Memory B cell (primary cell): ENCODE data around the gene GPC6.
"Not testable (repeated sequence)": the region's sequence is repeated elsewhere in the genome, so short reads cannot be mapped to it uniquely, and the experiment has no call there.

ENCODE experiments used
- ATAC-seq: fragments of 150-1000 bp; cut with Tn5 transposase; 2 replicates; pipeline ENCODE4 v1.10.0; 2021; ENCODE audit warnings: low read depth, mild to moderate bottlenecking, moderate library complexity
- DNase-seq, 2 donors: peaks; one replicate each; pipeline ENCODE4 v3.0.0; 2022; ENCODE audit warnings: low spot score in 2 of 2
- H3K27ac Mint-ChIP-seq: one replicate; pipeline ENCODE4 v1.8.0; 2022; ENCODE audit warnings: mild to moderate bottlenecking, moderate library complexity, mixed read lengths
- H3K27me3 Mint-ChIP-seq: one replicate; pipeline ENCODE4 v1.8.0; 2022; ENCODE audit warnings: mixed read lengths
- H3K36me3 Mint-ChIP-seq: one replicate; pipeline ENCODE4 v1.8.0; 2022; ENCODE audit warnings: mild to moderate bottlenecking, mixed read lengths
- H3K4me1 Mint-ChIP-seq: one replicate; pipeline ENCODE4 v1.8.0; 2022; ENCODE audit warnings: mixed read lengths
- H3K4me3 Mint-ChIP-seq: one replicate; pipeline ENCODE4 v1.8.0; 2022; ENCODE audit warnings: mild to moderate bottlenecking, moderate library complexity, mixed read lengths
- H3K9me3 Mint-ChIP-seq: one replicate; pipeline ENCODE4 v1.8.0; 2022; ENCODE audit warnings: mixed read lengths

The GPC6 gene

GRCh38 chr13:94198681-94199080 lies 972.1 kb downstream of the GPC6 start:
- H3K27ac Mint-ChIP-seq = no peak overlapping the region
- H3K27me3 Mint-ChIP-seq = no peaks in the 10 kb centered on the region
- no peak for DNase-seq
- ATAC-seq = no peak
- H3K36me3 Mint-ChIP-seq = no peaks in the 10 kb centered on the region
- no peaks in the 10 kb centered on the region for H3K9me3 Mint-ChIP-seq
- H3K4me1 Mint-ChIP-seq = no peaks in the 10 kb centered on the region
- no peak overlapping the region for H3K4me3 Mint-ChIP-seq

- Mint-ChIP-seq H3K4me3 (no peak overlapping the region), H3K27ac (no peak overlapping the region), H3K36me3 (no peaks in the 10 kb centered on the region), H3K27me3 (no peaks in the 10 kb centered on the region), H3K4me1 (no peaks in the 10 kb centered on the region), H3K9me3 (no peaks in the 10 kb centered on the region)
- DNase-seq (no peak), ATAC-seq (no peak)
Measured at GRCh38 chr13:94199135-94199534, 972.5 kb downstream of the GPC6 start.

GRCh38 chr13:94201022-94201421 lies 974.4 kb downstream of the GPC6 start:
- ATAC-seq = no peak
- no peaks in the 10 kb centered on the region for H3K36me3 Mint-ChIP-seq

GRCh38 chr13:94204163-94204562 lies 977.6 kb downstream of the GPC6 start:
- no peaks in the 10 kb centered on the region for H3K27me3 Mint-ChIP-seq

More at GRCh38 chr13:94201022-94201421, 974.4 kb downstream of the GPC6 start:
- no peaks in the 10 kb centered on the region for H3K4me1 Mint-ChIP-seq
- H3K27ac Mint-ChIP-seq = no peak overlapping the region
- DNase-seq = no peak
- H3K27me3 Mint-ChIP-seq = no peaks in the 10 kb centered on the region
- no peak overlapping the region for H3K4me3 Mint-ChIP-seq
- H3K9me3 Mint-ChIP-seq = no peaks in the 10 kb centered on the region

DNA sequence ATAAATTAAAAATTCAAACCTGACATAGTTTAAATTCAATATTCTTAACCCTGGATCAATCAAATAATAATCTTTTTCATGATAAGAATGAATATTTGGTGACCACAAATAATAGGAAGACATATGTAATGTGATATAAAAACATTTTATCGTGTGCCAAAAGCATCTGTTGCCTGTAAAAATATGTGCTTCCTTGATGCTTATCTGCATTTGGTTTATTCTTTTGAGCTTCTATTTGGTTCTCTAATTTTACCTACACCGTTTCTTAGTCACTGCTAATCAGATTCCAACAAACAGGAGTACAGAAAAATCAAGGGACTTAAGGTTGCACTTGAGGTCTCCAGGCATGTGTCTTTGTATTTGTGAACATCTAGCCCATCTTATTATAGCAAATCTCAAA lies 978.3 kb downstream of the GPC6 start:
- no peak overlapping the region for H3K4me3 Mint-ChIP-seq
- no peak for ATAC-seq
- H3K36me3 Mint-ChIP-seq = no peaks in the 10 kb centered on the region

More at GRCh38 chr13:94204163-94204562, 977.6 kb downstream of the GPC6 start:
- ATAC-seq (no peak), DNase-seq (no peak)
- Mint-ChIP-seq H3K36me3 (no peaks in the 10 kb centered on the region), H3K4me1 (no peaks in the 10 kb centered on the region), H3K9me3 (no peaks in the 10 kb centered on the region), H3K27ac (no peak overlapping the region), H3K4me3 (no peak overlapping the region)

GRCh38 chr13:94205896-94206295 lies 979.3 kb downstream of the GPC6 start:
- DNase-seq (no peak), ATAC-seq (no peak)
- no peak overlapping the region for H3K4me3 Mint-ChIP-seq
- no peaks in the 10 kb centered on the region for H3K4me1 Mint-ChIP-seq
- H3K27ac Mint-ChIP-seq = no peak overlapping the region
- H3K9me3 Mint-ChIP-seq = no peaks in the 10 kb centered on the region
- no peaks in the 10 kb centered on the region for H3K27me3 Mint-ChIP-seq
- H3K36me3 Mint-ChIP-seq = no peaks in the 10 kb centered on the region

More for the DNA sequence above, 978.3 kb downstream of the GPC6 start:
- no peak overlapping the region for H3K27ac Mint-ChIP-seq
- H3K4me1 Mint-ChIP-seq = no peaks in the 10 kb centered on the region
- H3K27me3 Mint-ChIP-seq = no peaks in the 10 kb centered on the region
- H3K9me3 Mint-ChIP-seq = no peaks in the 10 kb centered on the region
- DNase-seq = no peak

DNA sequence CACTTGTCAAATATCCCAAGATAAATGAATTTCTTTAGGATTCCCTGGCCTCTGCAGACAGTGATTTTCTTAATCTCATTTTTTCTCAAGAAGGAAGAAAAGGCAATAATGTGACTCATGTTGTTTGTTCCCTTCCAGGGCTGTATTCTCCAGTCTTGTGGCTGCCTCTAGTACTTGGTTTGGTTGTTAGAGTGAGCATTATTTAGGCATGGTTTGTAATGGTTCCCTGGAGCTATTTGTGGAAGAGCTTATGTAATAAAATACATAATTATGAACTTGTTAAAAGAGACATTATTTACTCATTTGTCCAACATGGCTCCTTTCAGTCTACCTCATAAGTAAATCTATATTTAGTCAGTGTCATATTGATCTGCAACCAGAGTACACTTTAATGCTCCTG lies 982.5 kb downstream of the GPC6 start:
- Mint-ChIP-seq H3K27me3 (no peaks in the 10 kb centered on the region), H3K9me3 (no peaks in the 10 kb centered on the region), H3K4me1 (no peaks in the 10 kb centered on the region), H3K36me3 (no peaks in the 10 kb centered on the region), H3K4me3 (no peak overlapping the region), H3K27ac (no peak overlapping the region)
- ATAC-seq = no peak
- no peak for DNase-seq

DNA sequence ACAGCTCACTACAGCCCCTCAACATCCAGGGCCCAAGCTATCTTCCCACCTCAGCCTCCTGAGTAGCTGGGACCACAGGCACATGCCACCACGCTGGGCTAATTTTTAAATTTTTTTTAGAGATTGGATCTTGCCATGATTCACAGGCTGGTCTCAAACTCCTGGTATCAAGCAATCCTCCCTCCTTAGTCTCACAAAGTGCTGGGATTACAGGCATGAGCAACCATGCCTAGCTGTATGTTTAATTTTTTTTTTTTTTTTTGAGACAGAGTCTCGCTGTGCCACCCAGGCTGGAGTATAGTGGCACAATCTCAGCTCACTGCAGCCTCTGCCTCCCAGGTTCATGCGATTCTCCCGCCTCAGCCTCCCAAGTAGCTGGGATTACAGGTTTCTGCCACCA lies 983.3 kb downstream of the GPC6 start:
- not testable (repeated sequence) for H3K4me3 Mint-ChIP-seq, H3K27me3 Mint-ChIP-seq, H3K36me3 Mint-ChIP-seq, ATAC-seq, H3K9me3 Mint-ChIP-seq, H3K27ac Mint-ChIP-seq, DNase-seq, H3K4me1 Mint-ChIP-seq

GRCh38 chr13:94210816-94211215 lies 984.2 kb downstream of the GPC6 start:
- no peak overlapping the region for H3K27ac Mint-ChIP-seq
- H3K27me3 Mint-ChIP-seq = no peaks in the 10 kb centered on the region
- DNase-seq (no peak), ATAC-seq (no peak)
- no peaks in the 10 kb centered on the region for H3K9me3 Mint-ChIP-seq
- no peak overlapping the region for H3K4me3 Mint-ChIP-seq
- H3K4me1 Mint-ChIP-seq = no peaks in the 10 kb centered on the region
- no peaks in the 10 kb centered on the region for H3K36me3 Mint-ChIP-seq

GRCh38 chr13:94212196-94212595 lies 985.6 kb downstream of the GPC6 start:
- no peak overlapping the region for H3K27ac Mint-ChIP-seq
- ATAC-seq (no peak), DNase-seq (no peak)
- H3K4me1 Mint-ChIP-seq = no peaks in the 10 kb centered on the region
- H3K4me3 Mint-ChIP-seq = no peak overlapping the region
- no peaks in the 10 kb centered on the region for H3K36me3 Mint-ChIP-seq
- no peaks in the 10 kb centered on the region for H3K9me3 Mint-ChIP-seq
- no peaks in the 10 kb centered on the region for H3K27me3 Mint-ChIP-seq

GRCh38 chr13:94214121-94214520 lies 987.5 kb downstream of the GPC6 start:
- Mint-ChIP-seq H3K27ac (no peak overlapping the region), H3K4me3 (no peak overlapping the region), H3K36me3 (no peaks in the 10 kb centered on the region), H3K27me3 (no peaks in the 10 kb centered on the region), H3K4me1 (no peaks in the 10 kb centered on the region), H3K9me3 (no peaks in the 10 kb centered on the region)
- ATAC-seq (no peak), DNase-seq (no peak)

- ATAC-seq = no peak
- H3K9me3 Mint-ChIP-seq = no peaks in the 10 kb centered on the region
- no peak for DNase-seq
- no peaks in the 10 kb centered on the region for H3K36me3 Mint-ChIP-seq
- H3K4me3 Mint-ChIP-seq = no peak overlapping the region
- H3K27me3 Mint-ChIP-seq = no peaks in the 10 kb centered on the region
- H3K27ac Mint-ChIP-seq = no peak overlapping the region
- H3K4me1 Mint-ChIP-seq = no peaks in the 10 kb centered on the region
Measured at GRCh38 chr13:94214975-94215374, 988.4 kb downstream of the GPC6 start.

DNA sequence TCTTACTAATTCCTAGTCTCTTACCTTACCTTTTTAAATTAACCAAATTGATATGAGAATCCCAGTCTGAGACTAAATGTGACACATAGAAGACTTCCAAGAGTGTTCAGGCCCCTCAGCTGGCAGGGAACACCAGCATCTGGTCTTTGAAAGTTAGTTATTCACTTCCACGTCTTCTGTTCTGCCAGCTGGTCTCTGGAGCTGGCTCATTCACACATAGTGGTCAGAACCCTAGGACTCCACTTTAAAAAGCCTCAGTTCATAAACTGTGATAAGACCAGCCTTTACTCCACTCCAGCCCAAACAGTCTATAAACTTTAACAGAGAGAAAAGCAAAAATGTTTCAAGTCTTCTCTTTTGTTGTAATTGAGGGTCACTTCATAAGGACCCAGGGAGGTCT lies 989.9 kb downstream of the GPC6 start:
- H3K27me3 Mint-ChIP-seq = no peaks in the 10 kb centered on the region
- H3K4me1 Mint-ChIP-seq = no peaks in the 10 kb centered on the region
- ATAC-seq (no peak), DNase-seq (no peak)
- no peak overlapping the region for H3K27ac Mint-ChIP-seq
- no peaks in the 10 kb centered on the region for H3K9me3 Mint-ChIP-seq
- no peak overlapping the region for H3K4me3 Mint-ChIP-seq
- no peaks in the 10 kb centered on the region for H3K36me3 Mint-ChIP-seq

GRCh38 chr13:94217370-94217769 lies 990.8 kb downstream of the GPC6 start:
- Mint-ChIP-seq H3K9me3 (no peaks in the 10 kb centered on the region), H3K4me3 (no peak overlapping the region), H3K27me3 (no peaks in the 10 kb centered on the region), H3K36me3 (no peaks in the 10 kb centered on the region), H3K4me1 (no peaks in the 10 kb centered on the region), H3K27ac (no peak overlapping the region)
- DNase-seq (no peak), ATAC-seq (no peak)

- H3K9me3 Mint-ChIP-seq = no peaks in the 10 kb centered on the region
- ATAC-seq = no peak
Measured at GRCh38 chr13:94218537-94218936, 991.9 kb downstream of the GPC6 start.

DNA sequence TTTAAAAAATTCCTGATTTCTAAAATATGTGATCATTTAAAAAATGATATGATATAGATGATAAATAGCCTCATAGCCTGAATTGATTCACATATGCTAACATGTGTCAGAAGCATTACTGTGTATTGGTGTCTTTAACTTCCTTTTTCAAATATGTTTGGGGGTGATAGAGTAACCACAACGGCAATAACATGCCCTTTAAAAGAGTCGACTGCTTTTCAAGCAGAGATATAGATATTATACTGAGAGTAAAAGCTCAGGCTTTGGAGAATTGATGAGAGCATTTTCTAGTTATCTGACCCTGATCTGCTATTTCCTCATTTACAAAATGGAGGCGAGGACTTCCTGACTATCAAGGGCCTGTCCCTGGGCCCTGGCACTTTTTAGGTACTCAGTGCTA lies 992.3 kb downstream of the GPC6 start:
- H3K4me3 Mint-ChIP-seq = no peak overlapping the region
- no peaks in the 10 kb centered on the region for H3K27me3 Mint-ChIP-seq
- H3K9me3 Mint-ChIP-seq = no peaks in the 10 kb centered on the region
- no peak overlapping the region for H3K27ac Mint-ChIP-seq
- DNase-seq = no peak
- no peaks in the 10 kb centered on the region for H3K36me3 Mint-ChIP-seq
- no peak for ATAC-seq
- H3K4me1 Mint-ChIP-seq = no peaks in the 10 kb centered on the region

More at GRCh38 chr13:94218537-94218936, 991.9 kb downstream of the GPC6 start:
- no peak for DNase-seq
- H3K36me3 Mint-ChIP-seq = no peaks in the 10 kb centered on the region
- no peak overlapping the region for H3K4me3 Mint-ChIP-seq
- no peak overlapping the region for H3K27ac Mint-ChIP-seq
- H3K27me3 Mint-ChIP-seq = no peaks in the 10 kb centered on the region
- no peaks in the 10 kb centered on the region for H3K4me1 Mint-ChIP-seq
